ENCODE data around the gene MAP2K5.

MAP2K5 gene

DNA sequence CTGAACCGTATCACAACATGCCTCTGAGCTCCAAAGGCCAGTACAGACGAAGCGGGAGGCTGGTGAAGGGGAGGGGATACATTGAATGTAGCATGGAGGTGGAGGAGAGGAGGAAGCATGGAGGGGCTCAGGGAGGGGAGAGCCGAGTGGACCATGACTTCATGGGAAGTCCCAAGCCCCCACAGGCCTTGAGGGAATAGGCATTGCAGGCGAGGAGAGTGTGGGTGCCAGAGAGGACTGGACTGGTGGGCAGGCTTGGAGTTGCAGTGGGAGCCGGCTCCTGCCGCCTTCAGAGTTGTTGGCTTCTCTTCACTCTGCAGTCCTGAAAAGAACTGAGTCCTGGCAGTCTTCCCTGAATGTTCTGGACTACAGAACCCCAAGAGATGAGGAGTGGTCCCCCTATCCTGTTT is 300.6 kb downstream of the MAP2K5 start:
- DNase-seq, result no peak

DNA sequence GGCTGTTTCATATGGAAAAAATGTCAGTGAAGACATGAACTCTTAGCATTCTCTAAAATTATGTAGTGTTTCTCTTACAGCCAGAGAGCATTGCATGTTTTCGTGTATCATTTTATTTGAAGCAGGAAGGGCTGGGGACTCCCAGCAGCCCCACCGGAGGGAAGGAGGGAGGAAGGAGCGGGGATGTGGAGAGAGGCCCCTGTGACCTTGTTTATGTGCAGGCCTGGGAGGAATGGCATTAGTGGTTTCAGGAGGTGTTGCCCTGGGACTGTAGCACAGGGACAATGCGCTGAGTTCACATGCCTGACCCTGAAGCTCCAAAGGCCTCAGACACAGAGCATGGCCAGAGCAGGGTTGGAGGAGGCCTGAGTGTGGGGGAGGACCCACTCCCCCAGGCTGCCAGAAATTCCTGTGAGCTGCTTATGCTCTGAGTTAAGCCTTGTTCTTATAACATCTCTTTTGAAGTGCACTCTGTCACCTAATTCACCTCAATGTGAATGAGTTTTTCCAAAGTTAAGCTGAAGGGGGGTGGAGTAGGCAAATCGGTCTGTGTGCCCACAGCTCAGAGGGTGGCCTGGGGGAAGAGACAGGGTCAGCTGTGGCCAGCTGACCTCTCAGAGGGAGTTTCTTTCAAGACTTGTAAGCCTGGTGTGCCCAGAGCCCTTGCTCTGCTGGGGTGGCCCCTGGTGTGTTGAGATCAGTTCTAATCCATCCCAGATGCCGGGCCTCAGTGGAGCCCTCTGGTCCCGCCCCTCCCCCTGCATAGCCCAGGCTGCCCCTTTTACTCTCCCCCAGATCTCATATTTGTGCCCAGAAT is 301.3 kb downstream of the MAP2K5 start:
- no peak for DNase-seq

DNA sequence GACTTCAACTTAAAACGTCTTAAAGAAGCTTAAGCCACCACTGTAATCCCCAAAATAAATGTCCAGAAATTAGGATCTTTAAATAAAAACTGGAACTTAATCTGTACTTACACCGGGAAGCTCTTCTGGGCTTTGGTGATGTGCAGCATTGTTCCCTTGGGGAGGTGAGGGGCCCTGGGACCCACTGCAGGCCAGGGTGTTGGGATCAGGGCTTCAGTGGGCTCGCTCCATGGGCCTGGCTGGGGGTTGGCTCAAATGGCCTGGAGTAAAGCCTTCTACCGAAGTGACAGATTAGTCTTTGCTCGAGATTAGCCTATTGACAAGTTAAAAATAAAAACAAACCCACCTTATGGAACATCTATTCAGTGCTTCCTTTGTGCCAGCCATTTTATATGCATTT is 303.5 kb downstream of the MAP2K5 start:
- DNase-seq, result no peak

DNA sequence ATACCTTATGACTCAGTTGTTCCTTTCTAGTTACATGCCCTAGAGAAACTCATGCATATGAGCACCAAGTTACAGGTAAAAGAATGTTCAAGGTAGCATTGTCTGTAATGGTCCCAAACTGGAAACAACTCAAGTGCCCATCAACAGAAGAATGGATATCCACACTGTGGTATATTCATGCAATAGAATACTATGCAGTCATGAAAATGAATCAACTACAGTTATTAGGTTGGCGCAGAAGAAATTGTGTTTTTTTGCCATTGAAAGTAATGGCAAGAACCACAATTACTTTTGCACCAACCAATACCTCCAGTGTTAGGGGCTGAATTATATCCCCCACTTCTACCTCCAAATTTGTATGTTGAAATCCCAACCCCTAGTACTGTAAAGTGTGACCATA is 307.0 kb downstream of the MAP2K5 start:
- no peak for DNase-seq

DNA sequence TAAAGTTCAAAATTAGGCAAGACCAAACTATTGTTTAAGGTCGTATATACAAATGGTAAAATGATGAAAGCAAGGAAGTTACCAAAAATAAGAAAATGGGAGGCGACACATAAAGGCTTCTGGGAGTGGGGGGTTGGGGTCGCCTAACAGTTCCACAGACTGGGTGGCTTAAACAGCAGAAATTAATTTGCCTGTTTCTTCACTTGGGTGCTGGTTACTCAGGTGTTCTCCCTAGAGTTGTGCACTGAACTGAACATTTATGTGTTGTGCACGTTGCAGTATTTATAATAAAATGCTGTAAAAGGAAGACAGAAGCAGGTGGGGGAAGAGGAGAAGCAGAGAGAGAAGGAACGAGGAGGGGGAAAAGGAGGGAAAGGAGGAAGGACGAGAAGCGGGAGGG is 307.8 kb downstream of the MAP2K5 start:
- DNase-seq, result no peak

DNA sequence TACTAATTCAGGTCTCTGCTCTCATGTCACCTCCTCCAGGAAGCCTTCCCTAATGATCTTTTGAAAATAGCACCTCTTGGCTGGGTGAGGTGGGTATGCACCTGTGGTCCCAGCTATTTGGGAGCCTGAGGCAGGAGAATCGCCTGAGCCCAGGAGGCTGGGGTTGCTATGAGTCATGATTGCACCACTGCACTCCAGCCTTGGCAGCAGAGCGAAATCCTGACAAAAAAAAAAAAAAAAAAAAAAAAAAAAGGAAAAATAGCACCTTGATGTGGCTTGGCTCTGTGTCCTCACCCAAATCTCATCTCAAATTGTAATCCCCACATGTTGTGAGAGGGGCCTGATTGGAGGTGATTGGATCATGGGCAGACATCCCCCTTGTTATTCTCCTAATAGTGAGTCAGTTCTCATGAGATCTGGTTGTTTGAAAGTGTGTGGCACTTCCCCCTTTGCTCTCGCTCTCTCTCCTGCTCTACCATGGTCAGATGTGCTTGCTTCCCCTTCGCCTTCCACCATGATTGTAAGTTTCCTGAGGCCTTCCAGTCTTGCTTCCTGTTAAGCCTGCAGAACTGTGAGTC is 308.6 kb downstream of the MAP2K5 start:
- DNase-seq, result no peak

DNA sequence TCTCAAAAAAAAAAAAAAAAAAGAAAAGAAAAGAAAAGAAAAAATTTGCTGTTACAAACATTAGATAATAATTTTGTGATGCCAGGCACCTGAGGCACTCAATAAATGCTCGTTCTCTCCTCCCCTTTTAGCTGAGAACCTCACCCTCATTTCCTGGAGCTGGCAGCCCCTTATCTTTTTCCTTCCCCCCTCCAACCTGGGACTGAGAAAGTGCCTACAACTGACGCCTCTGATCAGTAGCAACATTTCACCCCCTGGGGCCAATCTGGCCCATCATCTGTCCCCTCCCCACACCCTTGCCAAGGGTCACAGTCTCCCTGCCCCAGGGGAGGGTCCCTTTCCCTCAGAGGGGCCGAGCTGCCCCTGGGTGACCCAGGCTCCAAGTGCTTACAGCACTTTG is 309.9 kb downstream of the MAP2K5 start:
- DNase-seq, result no peak

DNA sequence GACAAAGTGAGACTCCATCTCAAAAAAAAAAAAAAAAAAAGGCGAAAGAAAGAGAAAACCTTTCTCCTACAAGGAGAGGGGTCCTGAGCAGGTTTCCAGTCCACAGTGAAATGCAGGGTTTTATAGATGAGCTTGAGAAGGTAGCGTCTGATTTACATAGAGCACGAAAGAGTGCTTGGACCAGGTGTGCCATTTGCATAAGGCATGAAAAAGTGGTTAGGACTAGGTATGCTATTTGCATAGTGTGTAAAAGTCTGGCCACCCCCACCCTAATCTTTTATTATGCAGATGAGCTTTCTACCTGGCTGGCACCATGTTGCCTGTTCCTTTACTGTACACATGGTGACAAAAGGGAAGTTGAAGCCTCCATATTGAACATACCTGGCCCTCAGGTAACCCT is 311.0 kb downstream of the MAP2K5 start:
- no peak for DNase-seq

DNA sequence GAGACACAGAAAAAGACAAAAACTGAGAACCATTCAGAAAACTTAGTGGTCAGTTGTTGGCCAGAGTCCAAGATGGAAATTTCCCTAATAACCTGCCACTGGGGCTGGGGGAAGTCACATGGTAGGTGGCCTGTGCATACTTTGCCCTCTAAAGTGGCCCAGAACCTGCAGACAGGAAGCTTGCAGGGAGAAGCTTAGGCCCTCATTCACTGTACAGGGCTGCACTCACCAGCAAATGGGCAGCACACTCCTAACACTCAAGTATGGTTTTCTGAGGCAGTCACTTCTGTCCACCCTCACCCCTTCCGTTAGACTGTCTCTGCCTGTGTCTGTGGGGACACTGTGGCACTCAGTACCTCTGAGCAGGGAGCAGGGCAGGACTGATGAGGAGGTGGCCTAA is 311.9 kb downstream of the MAP2K5 start:
- no peak for DNase-seq

DNA sequence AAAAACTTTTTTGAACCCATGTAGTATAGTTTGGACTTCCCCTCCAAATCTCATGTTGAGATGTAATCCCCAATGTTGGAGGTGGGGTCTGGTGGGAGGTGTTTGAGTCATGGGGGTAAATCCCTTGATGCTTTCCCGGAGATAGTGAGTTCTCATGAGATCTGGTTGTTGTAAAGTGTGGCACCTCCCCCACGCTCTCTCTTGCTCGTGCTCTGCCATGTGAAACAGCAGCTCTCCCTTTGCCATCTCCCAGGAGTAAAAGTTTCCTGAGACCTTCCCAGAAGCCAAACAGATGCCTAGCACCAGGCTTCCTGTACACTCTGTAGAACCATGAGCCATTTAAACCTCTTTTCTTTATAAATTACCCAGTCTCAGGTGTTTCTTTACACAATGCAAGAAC is 313.3 kb downstream of the MAP2K5 start:
- no peak for DNase-seq

Measured in NCI-H1694 (cell line).